ENCODE measurements around the gene LRRC71.

DNA sequence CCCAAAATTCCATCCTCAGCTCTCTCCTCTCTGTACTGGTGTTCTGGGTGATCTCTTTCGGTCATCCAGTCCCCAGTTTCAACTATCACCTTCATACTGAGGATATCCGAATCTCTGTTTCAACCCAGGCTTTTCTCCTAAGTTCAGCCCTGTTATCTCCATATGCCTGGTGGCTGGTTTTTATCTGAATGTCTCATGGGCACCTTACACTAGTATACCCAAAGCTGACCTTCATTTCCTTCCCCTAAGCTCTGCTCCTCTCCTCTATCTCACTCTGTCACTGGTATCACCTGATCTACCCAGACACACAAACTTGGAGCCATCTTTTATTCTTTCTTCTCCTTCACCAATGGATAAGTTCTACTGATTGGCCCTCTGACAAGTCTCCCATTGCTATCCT is 53.0 kb downstream of the LRRC71 start:
- TF ChIP-seq, protein P1, sequence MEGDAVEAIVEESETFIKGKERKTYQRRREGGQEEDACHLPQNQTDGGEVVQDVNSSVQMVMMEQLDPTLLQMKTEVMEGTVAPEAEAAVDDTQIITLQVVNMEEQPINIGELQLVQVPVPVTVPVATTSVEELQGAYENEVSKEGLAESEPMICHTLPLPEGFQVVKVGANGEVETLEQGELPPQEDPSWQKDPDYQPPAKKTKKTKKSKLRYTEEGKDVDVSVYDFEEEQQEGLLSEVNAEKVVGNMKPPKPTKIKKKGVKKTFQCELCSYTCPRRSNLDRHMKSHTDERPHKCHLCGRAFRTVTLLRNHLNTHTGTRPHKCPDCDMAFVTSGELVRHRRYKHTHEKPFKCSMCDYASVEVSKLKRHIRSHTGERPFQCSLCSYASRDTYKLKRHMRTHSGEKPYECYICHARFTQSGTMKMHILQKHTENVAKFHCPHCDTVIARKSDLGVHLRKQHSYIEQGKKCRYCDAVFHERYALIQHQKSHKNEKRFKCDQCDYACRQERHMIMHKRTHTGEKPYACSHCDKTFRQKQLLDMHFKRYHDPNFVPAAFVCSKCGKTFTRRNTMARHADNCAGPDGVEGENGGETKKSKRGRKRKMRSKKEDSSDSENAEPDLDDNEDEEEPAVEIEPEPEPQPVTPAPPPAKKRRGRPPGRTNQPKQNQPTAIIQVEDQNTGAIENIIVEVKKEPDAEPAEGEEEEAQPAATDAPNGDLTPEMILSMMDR (IDR thresholded peaks at IDR 0.05), result no peak
- TF ChIP-seq POLR2A (IDR thresholded peaks at IDR 0.05) (no peak), EP300 (IDR thresholded peaks at IDR 0.05) (no peak), POLR2AphosphoS5 (IDR thresholded peaks at IDR 0.05) (no peak)
